HG03521 (cell line): ENCODE results near the gene ASS1.

Experiments
- ATAC-seq: cut with Tn5 transposase; IDR thresholded peaks from one replicate; pipeline ENCODE4 v1.9.1; 2021; ENCODE audit warnings: mild to moderate bottlenecking, moderate library complexity; ENCODE audit not compliant: unreplicated experiment

ASS1 gene

GRCh38 chr9:130526854-130527650 is 82.3 kb downstream of the ASS1 start:
- no peak for ATAC-seq

GRCh38 chr9:130527651-130528310 is 83.0 kb downstream of the ASS1 start:
- no peak for ATAC-seq

- ATAC-seq = no peak
These were observed 83.9 kb downstream of the ASS1 start for GRCh38 chr9:130528674-130529073.

- ATAC-seq = no peak
These were observed 86.2 kb downstream of the ASS1 start for GRCh38 chr9:130530938-130531337.

GRCh38 chr9:130531670-130532069 is 86.9 kb downstream of the ASS1 start:
- ATAC-seq = no peak

GRCh38 chr9:130532426-130533080 is 87.8 kb downstream of the ASS1 start:
- ATAC-seq = no peak

- ATAC-seq = no peak
These were observed 91.2 kb downstream of the ASS1 start for GRCh38 chr9:130535818-130536521.

GRCh38 chr9:130536701-130537107 is 91.9 kb downstream of the ASS1 start:
- ATAC-seq = no peak

GRCh38 chr9:130537346-130538050 is 92.7 kb downstream of the ASS1 start:
- no peak for ATAC-seq

- no peak for ATAC-seq
These were observed 94.9 kb downstream of the ASS1 start for GRCh38 chr9:130539420-130540223.

- ATAC-seq = no peak
These were observed 96.8 kb downstream of the ASS1 start for GRCh38 chr9:130541533-130541932.

GRCh38 chr9:130542038-130542437 is 97.3 kb downstream of the ASS1 start:
- ATAC-seq = no peak

GRCh38 chr9:130542457-130543228 is 97.9 kb downstream of the ASS1 start:
- ATAC-seq = no peak

- ATAC-seq = no peak
These were observed 98.6 kb downstream of the ASS1 start for GRCh38 chr9:130543368-130543767.

GRCh38 chr9:130543859-130544258 is 99.1 kb downstream of the ASS1 start:
- no peak for ATAC-seq

GRCh38 chr9:130544364-130544763 is 99.6 kb downstream of the ASS1 start:
- no peak for ATAC-seq

GRCh38 chr9:130548103-130548502 is 103.3 kb downstream of the ASS1 start:
- ATAC-seq = no peak

GRCh38 chr9:130549093-130549735 is 104.5 kb downstream of the ASS1 start:
- ATAC-seq = no peak
